MV-4-11 (cell line): ENCODE measurements around the gene MTRF1.

Source experiments
- DNase-seq: peaks from one replicate; lab custom pipeline; 2025; lab: John Stamatoyannopoulos, UW

The MTRF1 gene

DNA sequence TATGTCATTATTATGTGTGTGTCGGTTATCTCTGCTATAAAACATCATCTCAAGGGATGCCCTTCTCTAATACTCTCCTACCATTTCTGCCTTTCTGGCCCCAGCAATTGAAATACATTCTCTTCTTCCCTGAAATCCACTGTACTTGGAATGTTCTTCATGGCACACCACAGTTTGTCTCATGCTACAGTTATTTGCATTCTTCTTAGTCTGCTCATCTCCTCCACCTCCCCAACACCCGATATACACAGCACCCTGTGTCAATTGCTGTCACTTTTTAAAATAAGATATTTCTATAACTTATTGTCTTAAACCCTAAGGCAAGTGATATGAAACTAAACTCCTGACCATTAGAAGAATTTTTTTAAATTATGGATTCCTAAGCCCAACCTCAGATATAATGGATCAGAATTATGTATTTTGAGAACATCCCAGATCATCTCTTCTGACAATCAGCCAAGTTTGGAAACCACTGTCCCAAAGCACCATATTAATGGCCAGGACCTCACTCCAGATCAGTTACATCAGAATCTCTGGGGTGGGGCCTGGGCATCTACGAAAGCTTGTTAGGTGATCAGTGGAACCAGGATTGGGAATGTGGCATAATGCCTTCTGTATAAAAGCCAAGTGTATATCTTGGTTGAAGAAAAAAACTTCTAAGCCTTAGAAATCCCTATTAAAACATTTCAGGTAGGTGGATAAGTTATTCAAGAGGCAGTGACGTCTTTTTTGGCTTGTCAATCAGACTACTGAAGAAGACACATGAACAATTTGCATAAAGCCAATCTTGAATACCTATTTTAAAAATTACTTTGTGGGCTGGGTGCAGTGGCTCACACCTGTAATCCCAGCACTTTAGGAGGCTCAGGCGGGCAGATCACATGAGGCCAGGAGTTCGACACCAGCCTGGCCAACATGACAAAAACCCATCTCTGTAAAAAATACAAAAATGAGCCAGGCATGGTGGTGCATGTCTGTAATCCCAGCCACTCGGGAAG lies 39.0 kb downstream of the MTRF1 start:
- DNase-seq = no peak

DNA sequence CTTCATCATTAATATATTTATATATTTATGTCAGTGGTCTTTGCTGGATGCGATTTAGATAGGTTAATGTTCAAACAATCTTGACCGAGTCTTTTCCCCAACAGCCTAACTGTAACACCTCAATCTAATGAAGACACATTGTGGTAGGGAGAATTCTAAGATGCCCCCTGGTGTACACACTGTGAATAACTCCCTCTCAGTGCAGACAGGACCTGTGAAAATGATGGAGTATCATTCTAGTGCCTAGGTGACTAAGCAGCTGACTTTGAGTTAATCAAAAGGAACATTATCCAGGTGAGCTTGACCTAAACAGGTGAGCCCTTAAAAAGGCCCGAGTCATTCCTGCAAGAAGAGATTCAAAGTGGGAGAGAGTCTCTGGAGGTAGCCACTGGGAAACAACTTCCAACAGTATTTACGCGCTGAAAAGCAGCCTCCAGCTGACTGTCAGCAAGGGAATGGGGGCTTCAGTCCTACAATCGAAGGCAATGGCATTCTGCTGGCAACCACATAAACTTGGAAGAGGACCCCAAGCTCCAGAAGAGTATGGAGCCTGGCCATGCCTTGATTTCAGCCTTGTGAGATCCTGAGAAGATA lies 41.0 kb downstream of the MTRF1 start:
- DNase-seq = peak; percentile 43

DNA sequence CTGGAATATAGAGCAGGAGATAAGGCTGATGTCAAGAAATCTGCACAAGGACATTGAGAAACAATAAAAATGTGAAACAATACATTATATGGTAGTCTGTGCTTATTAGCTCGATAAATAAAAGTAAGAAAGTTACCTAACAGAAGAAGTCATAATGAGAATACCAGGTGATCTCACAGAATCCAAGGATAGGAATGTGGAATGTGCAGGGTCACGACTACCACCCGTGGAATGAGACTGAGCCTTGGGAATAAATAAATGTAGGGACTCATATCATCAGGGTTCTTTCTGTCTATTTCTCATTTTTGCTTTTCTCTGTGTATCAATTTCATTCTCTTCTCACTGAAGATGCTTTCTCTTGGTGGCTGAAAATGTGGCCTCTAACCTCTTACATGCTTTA lies 43.0 kb downstream of the MTRF1 start:
- no peak for DNase-seq

DNA sequence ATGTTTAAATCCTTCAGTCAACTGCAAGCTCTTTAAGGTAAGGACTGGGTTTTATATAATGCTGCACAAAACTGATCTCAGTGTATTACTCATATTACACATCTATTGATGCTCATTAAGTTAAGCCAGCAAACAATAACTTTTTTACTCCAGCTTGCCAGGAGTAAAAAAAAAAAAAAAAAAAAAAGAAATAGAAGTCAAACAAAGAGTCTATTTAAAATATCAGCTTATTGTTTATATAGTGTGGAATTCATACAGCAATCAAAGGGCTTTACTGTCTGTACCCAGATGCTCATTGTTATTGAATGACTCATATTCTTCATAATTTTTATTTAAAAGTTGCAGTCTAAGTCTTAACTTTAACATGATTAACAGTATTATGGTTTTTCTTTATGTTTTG lies 47.2 kb downstream of the MTRF1 start:
- no peak for DNase-seq

DNA sequence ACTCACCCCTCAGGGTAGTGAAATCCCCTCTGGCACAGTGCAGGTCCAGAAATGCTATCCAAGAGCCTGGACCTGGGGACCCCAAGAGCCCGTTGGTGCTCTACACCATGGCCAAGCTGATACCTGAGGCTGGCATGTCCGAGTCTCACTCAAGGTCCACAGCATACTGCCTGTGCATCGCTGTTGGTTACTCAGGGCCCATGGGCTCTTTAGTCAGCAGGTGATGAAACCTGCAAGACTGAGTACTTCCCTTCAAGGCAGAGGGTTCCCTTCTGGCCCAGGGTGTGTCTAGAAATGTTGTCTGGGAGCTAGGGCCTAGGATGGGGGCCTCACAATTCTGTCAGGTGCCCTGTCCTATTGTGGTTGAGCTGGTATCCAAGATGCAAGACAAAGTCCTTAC lies 49.5 kb downstream of the MTRF1 start:
- DNase-seq = no peak

DNA sequence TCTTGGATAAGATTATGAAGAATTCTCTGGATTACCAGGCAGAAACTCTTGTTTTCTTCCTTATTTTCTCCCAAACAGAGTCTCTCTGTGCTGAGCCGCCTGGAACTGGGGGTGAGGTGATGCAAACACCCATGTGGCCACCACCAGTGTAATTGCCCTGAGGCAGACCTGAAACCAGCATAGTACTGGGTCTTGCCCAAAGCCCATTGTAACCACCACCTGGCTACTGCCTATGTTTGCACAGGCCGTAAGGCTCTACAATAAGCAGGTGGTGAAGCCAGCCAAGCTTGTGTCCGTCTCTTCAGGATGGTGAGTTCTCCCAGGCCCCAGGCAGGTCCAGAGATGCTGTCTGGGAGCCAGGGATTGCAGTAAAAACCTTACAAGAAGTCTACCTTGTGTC lies 50.1 kb downstream of the MTRF1 start:
- no peak for DNase-seq

DNA sequence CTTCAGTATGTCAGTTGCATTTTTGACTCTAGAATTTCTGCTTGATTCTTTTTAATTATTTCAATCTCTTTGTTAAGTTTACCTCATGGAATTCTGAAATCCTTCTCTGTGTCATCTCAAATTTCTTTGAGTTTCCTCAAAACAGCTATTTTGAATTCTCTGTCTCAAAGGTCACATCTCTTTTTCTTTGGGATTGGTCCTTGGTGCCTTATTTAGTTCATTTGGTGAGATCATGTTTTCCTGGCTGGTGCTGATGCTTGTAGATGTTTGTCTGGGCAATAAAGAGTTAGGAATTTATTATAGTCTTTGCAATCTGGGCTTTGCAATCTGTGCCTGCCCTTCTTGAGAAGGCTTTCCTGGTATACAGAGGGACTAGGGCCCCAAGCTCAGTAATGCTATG lies 50.5 kb downstream of the MTRF1 start:
- no peak for DNase-seq

DNA sequence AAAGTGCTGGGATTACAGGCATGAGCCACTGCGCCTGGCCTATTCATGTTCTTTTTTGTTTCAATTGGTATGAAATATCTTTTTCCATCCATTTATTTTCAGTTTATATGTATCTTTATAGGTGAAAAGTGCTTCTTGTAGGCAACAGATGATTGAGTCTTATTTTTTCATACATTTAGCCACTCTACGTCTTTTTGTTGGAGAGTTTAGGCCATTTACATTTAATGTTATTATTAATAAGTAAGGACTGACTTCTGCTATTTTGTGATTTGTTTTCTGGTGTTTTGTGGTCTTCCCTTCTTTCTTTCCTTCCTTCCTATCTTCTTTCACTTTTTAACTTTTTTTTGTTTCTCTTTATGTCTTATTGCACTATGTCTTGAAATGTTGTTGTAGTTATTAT lies 52.3 kb downstream of the MTRF1 start:
- no peak for DNase-seq

DNA sequence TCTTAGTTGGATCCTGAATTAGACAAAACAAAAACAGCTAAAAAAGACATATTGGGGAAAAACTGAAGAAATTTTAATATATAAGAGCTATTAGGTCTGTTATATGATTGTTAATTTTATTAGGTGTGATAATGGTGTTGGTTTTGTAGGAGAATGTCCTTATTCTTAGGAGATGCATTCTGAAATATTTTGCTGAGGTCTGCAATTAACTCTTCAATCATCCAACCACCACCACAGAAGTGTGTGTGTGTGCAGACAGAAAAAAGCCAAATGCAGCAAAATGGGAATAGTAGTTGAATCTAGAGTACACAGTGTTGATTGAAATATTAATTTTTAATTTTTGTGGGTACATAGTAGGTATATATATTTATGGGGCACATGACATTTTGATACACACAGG lies 56.9 kb downstream of the MTRF1 start:
- no peak for DNase-seq

DNA sequence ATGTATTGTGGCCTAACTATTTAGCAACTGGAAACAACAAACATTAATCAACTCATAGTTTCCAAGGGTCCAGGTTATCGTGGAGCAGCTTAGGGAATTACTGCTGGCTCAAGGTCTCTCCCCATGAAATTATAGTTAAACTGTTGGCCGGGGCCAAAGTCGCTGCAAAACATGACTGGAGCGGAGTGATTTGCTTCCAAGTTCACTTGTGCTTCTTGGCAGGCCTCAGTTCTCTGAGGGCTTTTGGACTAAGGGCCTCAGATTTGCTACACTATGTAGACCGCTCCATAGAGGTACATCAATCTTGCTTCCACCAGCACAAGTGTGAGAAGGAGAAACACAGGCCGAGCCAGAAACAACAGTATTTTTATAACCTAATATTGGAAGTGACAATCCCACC lies 59.6 kb downstream of the MTRF1 start:
- no peak for DNase-seq

DNA sequence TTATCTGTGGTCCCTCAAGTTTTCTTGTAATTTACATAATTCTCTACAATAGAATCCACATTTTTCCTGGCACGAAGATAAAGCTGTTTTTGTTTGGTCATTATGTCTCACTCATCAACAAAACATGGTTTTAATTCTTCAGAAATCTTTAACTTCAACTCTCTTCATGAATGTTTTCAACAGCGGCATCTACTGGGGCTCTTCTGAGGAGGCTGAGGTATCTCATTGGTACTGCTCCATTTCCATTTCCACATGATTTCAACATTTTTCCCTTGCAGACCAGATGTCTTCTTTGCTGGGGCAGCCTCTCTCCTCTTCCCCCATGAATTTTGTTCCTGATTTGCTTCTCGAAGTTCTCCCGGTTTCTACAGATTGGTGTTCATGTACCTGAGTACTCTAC lies 63.2 kb downstream of the MTRF1 start:
- DNase-seq = no peak

DNA sequence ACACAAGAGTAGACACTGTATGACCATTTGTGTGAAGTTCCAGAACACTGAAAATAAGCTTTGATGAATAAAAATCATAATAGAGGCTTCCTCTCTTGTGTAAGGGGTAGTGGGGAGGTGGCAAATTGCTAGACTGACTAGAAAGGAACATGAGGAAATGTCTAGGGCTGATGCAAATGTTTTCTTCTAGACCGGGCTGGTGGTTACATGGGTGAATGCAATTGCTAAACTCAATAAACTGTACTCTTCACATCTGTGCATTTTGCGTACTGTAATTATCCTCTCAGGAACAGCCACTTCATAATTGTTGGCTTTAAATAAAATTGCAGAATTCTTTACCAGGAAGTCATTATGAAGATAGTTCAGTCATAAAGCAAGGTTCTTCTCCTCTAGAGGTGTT lies 63.9 kb downstream of the MTRF1 start:
- DNase-seq = peak; percentile 6

DNA sequence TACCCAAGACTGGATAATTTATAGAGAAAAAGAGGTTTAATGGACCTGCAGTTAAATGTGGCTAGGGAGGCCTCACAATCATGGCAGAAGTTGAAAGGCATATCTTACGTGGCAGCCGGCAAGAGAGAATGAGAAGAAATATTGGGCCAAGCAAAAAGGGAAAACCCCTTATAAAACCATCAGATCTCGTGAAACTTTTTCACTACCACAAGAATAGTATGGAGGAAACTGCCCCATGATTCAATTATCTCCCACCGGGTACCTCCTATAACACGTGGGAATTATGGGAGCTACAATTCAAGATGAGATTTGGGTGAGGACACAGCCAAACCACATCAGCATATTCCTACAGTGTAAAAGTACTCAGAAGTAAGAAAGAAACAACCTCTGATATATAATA lies 64.3 kb downstream of the MTRF1 start:
- DNase-seq = no peak

DNA sequence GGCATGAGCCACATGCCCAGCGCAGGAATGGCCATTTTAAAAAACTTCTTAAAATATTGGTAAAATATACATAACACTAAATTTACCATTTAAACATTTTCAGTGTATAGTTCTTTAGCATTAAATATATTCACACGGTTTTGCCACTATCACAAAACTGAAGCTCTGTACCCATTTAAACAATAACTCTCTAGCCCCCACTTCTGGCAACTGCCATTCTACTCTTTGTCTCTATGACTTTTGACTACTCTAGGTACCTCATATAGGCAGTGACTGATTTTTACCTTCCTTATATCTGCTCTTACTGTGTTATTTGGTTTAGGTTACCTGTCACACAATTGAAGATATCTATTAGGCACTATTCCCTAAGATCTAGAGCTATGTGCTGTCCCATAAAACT lies 66.8 kb downstream of the MTRF1 start:
- peak; percentile 5 for DNase-seq

DNA sequence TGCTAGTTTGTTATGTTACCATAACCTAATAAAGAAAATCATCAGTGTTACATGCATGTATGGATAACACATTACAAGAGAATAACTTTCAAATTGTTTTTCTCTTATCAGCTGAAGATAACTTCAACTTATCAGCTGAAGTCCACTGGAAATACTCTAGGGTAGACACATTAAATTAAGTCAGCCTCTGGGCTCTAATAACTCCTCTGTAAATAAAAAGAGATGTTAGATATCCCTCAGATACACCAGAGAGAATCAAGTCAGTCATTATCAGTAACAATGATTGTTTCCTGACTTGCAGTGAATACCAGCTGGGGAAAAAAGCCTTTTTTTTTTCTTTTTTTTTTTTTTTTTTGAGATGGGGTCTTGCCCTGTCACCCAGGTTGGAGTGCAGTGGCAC lies 67.4 kb downstream of the MTRF1 start:
- no peak for DNase-seq

DNA sequence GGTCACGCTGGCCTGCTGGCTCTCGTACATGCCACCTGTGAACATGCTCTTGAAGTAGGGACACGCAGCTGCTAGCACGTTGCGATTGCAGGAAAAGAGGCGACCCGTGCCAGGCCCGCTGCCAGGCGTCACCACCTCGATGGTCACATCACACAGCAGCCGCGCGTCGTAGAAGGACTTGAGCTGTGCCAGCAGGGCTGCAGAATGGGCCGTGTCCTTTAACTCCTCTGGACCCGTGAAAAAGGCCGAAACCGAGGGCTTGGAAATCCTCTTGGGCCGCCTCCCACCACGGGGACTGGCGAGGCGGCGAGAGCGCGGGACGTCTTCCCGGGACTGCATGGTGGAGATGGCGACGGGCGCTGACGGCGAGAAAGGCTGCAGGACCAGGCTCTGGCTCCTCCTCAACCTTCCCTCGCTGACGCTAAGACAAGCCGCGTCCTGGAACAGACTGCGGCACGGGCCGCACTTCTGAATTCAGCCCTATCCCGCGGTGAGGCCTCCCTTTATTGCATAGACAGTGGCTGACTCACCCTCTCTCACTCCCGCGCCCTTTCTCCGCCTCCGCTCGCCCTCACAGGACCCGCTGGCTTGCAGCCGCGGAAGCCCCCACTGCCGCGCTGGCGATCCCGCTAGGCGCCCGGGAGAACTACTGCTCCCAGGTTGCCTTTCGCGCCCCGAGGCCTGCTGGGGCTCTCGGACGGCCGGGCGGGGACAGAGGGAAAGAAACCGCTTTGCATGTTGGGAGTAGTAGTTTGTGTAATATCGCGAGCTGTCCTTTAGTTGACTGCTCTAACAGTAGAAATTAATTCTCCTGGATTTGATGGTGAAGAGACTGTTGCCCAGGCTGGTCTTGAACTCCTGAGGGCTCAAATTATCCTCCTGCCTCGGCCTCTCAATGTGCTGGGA lies 69.2 kb downstream of the MTRF1 start, which contains the start of gene KBTBD7:
KBTBD7 (minus strand) TSS at position 651 of the 906 bp plus-strand sequence; CDS start at position 339, 312 bp downstream.
- peak; percentile 92 for DNase-seq

DNA sequence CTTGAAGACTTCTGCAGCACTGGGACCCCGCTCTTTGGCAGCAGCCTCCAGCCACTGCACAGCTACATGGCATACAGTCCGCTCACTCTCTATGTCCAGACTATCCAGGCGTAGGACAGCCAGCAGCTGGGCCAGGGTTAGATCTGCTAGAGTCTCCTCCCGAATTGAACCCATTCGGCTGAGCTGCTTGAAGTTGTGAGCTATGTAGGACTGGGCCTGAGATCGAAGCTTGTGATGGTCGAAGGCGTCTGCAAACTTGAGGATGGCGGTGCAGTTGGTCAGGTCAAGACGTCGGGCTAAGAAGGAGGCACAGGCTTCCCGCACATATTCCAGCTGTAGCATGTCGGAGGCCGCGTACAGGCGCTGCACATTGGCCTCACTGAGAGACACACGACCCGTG lies 69.9 kb downstream of the MTRF1 start:
- no peak for DNase-seq

DNA sequence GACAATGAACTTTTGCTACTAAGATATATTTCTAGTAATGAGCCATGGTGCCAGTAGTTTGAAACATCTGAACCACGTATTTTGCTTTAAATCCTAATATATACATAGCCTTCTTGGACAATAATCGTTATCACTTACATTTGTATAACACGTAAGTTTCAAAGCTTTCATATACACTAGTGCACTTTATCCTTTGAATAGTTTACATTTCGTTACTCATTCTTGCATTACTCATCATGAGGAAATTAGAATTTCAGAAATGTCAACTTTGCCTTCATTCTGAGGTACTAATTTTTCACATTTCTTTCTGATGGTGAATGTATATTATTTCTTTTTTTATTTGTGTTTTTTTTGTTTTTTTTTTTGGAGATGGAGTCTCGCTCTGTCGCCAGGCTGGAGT lies 74.8 kb downstream of the MTRF1 start:
- DNase-seq = no peak

DNA sequence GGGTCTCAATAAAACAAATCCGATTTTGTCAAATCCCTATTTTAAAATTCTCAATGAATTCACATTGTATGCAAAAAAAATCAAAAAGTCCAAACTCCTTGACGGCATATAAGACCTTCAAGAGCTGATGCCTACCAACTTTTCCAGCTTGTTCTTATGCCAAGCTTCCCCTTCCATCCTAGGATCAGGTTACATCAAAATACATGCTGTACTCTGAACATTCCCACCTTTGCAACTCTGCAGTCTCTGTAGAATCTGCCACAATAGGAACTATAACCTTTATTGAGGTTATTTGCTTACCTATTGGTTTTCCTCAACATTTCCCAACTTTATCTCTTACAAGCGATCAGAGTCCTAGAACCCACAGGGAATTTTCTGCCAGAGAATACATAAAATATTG lies 76.9 kb downstream of the MTRF1 start:
- no peak for DNase-seq

DNA sequence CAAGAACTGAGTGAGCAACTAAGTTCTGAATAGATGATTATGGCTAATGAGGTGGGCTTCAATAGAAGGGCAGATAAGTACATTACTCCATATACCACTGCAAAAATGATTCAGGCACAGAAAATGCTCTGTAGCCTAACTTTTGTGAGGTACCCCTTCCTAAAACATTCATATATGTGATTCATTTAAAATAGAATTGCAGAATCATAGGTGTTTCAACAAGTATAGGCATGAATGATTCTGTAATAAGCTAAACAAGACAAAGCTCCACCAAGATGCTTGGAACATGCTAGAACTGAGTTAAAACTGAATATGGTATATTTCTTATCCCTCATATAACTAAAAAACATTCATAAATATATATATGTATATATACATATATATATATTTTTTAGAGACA lies 81.1 kb downstream of the MTRF1 start:
- DNase-seq = no peak

DNA sequence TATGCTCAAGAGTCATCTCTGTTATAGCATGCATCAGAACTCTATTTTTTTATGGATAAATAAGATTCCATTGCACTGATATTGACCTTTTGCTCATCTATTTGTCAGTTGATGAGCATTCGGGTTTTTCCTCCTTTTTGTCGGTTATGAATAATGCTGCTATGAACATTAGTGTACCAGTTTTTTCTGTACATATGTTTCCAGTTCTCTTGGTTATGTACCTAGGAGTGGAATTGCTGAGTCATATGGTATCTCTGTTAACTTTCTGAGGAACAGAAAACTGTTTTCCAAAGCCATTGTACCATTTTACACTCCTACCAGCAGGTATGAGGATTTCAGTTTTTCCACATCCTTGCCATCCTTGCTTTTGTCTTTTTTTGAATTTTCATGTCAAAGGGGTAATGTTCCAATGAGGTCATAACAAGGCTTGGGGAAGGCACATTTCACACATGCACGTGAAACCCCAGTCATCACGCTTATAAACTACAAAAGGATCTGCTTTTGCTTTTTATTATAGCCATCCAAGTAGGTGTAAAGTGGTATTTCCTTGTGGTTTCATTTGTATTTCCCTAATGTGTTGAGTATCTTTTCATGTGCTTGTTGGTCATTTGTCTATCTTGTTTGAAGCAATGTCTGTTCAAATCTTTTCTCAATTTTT lies 83.7 kb downstream of the MTRF1 start:
- DNase-seq = no peak

DNA sequence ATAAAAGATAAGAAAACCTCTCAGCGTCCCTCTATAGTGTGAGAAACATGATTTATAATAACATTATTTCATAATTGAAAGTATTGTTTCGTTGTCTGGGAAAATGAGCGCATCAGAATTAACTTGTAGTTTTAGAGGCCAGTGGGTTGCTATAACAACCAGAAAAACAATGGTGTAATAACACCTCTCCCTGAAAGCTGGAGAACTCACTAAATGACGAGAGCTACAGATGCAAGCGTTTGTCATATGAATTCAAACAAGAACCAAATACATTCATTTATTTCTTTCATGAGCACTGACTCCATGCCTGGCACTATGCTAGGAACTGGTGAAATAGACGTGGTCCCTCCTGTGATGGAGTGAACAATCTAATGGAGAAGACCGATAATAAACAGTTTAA lies 85.3 kb downstream of the MTRF1 start:
- peak; percentile 22 for DNase-seq
